Right lobe of liver (tissue), 6 donors: Measurements from ENCODE around the gene RGS1. TPM values are rescaled to one million over a fixed set of nuclear protein-coding genes. Genes with fewer than 3 reads are reported as not detected.

ENCODE experiments used
- ATAC-seq, 4 donors: fragments of 200-7000 bp; cut with Tn5 transposase; one replicate each; pipeline ENCODE4 v1.9.1; 2020; ENCODE audit warnings: mild to moderate bottlenecking in 4 of 4, moderate library complexity in 4 of 4
- DNase-seq, 3 donors: peaks; one replicate each; pipeline ENCODE4 v3.0.0-alpha.2; 2020
- H3K27ac ChIP-seq, 3 donors: fragments of 200-600 bp; one replicate each; pipeline ENCODE4 v1.8.0; 2022
- H3K27me3 ChIP-seq, 2 donors: fragments of 200-600 bp; one replicate each; pipeline ENCODE4 v1.8.0; 2022
- H3K36me3 ChIP-seq, 4 donors: fragments of 200-600 bp; sonication (generic) in 1 of 4; one replicate each; pipeline versions ENCODE4 v1.5.1 to v1.8.0; 2017 to 2022; ENCODE audit warnings: control low read depth in 1 of 4
- H3K4me1 ChIP-seq, 4 donors: fragments of 200-600 bp; sonication (generic) in 1 of 4; one replicate each; pipeline versions ENCODE4 v1.5.1 to v1.8.0; 2017 to 2022; ENCODE audit warnings: control low read depth in 1 of 4
- H3K4me3 ChIP-seq, 3 donors: fragments of 200-600 bp; one replicate each; pipeline ENCODE4 v1.8.0; 2022
- H3K9me3 ChIP-seq, 4 donors: fragments of 200-600 bp; sonication (generic) in 1 of 4; one replicate each; pipeline versions ENCODE4 v1.5.1 to v1.8.0; 2017 to 2022; ENCODE audit warnings: control low read depth in 1 of 4
- CTCF ChIP-seq, 4 donors: fragments of 200-600 bp in 3 of 4; fragments of 450-650 bp in 1 of 4; IDR thresholded peaks; one replicate each; pipeline versions ENCODE4 v1.5.1 to v1.8.0; 2016 to 2022; ENCODE audit warnings: antibody characterized with exemption in 4 of 4, mild to moderate bottlenecking in 2 of 4
- POLR2A ChIP-seq: fragments of 450-650 bp; IDR thresholded peaks from one replicate; pipeline ENCODE4 v1.6.1; 2017; ENCODE audit warnings: antibody characterized with exemption, mild to moderate bottlenecking
- WGBS: methylation state at CpG from one replicate; pipeline ENCODE4 v1.1.6; 2018; ENCODE audit warnings: low coverage, low lambda C conversion rate; ENCODE audit not compliant: insufficient coverage; ENCODE audit errors: missing lambda C conversion rate; 5-methylcytosine and 5-hydroxymethylcytosine counted together
- intact Hi-C, 2 donors: fragments of 100-400 bp; cut with DNase I; formaldehyde crosslinking; loops; one replicate each; pipeline versions ENCODE4 v1.11.2 to v1.14.1; 2022
- total RNA-seq, 6 experiments: library from RNA; depleted of rRNA in 2 of 6; stranded (reverse); fragments of >200 nt in 2 of 6; fragmentation: NEBNext Ultra II Directional in 3 of 6; extraction: Animal tissue kit (Norgen Biotek cat#: 25700) in 3 of 6; gene quantifications; one replicate each; pipeline versions ENCODE4 v1.1.0 to v1.2.4, GENCODE V29; 2016 to 2023
- donor health status: DM: no; HTN: yes; CAD: no.
- donor health status: DM: no; HTN: no; CAD: no.
- donor health status: DM: no; HTN: no; CAD: no.
- donor health status: DM: no; HTN: yes; CAD: no.
- donor health status: DM: no; HTN: yes; CAD: no.

The RGS1 gene
- total RNA-seq, 6 experiments from 2014 or later = 2.6 to 29.8 (median 9.5) TPM

- WGBS = 85% methylated on average over 5 of the region's 5 CpGs
Observed at GRCh38 chr1:192627901-192628300, 52.3 kb downstream of the RGS1 start.

DNA sequence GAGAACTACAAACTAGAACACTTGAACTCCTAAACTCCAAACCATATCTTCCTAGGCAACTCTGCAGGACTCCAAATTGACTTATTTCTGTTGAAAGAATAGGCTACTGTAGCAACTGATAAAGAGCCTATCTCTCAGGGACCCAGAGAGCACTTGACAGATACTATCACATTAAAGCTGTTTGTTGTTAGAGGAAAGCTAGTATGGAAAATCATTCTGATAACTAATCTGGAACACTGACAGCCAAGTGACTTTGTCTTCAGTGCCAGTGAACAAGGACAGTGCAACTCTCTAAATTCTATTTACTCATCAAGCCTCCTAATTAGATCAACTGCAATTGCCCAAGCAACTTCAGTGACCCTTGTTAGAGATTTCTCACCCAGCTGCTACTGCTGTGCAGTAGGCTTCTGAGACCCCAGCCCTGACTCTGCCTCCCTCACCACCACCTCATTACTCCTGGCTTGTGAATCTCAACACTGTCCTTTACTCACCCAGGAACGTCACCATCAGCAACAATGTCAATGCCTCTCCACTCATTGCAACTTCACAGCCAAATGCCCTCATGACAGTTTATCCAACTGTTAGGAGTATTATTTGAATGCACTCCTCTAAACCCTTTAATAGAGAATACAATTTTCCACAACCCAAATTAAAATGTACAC, 53.0 kb downstream of the RGS1 start:
- no peaks in the 10 kb centered on the region for H3K27me3 ChIP-seq
- H3K36me3 ChIP-seq = no peaks in the 10 kb centered on the region
- intact Hi-C loops = no loop called here
- H3K9me3 ChIP-seq = no peaks in the 10 kb centered on the region
- no peak overlapping the region for H3K4me3 ChIP-seq
- TF ChIP-seq CTCF (IDR thresholded peaks at IDR 0.05) (no peak), POLR2A (no peak)
- no CpG with 5 or more reads among the region's 1 CpG for WGBS
- DNase-seq (no peak), ATAC-seq (no peak)
- H3K27ac ChIP-seq = no peak overlapping the region
- H3K4me1 ChIP-seq = peaks cover 0 to 37% (median 6%) of the 10 kb centered on the region in 4 donors

More at GRCh38 chr1:192627901-192628300, 52.3 kb downstream of the RGS1 start:
- no peaks in the 10 kb centered on the region for H3K27me3 ChIP-seq
- DNase-seq (no peak), ATAC-seq (no peak)
- no peak overlapping the region for H3K4me3 ChIP-seq
- no peak overlapping the region for H3K27ac ChIP-seq
- intact Hi-C loops = no loop called here
- no peak for TF ChIP-seq CTCF (IDR thresholded peaks at IDR 0.05)
- TF ChIP-seq POLR2A = no peak
- peaks cover 0 to 33% (median 6%) of the 10 kb centered on the region in 4 donors for H3K4me1 ChIP-seq
- H3K9me3 ChIP-seq = no peaks in the 10 kb centered on the region
- H3K36me3 ChIP-seq = no peaks in the 10 kb centered on the region

DNA sequence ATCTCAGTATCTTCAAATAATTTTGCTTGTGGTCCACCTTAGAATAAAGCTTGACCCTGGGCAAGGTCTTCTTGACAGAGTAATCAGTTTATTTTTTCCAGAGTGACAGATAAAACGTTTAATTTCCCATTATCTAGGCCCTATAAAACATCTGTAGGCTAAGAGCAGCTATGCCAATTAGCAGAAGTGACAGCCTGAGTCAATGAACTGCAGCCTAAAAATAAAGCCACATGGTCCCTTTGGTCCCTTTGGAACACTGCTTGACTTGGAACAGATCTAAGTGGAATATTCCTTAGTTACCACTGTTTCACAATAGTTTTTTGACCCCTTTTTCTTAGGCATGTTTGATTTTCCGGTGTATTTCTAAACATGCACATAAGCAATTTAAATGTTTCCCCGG, 54.0 kb downstream of the RGS1 start:
- DNase-seq (no peak), ATAC-seq (peak; percentile 76 to 92 (median 86))
- no peaks in the 10 kb centered on the region for H3K9me3 ChIP-seq
- TF ChIP-seq POLR2A (no peak), CTCF (IDR thresholded peaks at IDR 0.05) (no peak)
- H3K4me1 ChIP-seq = peaks cover 0 to 37% (median 6%) of the 10 kb centered on the region in 4 donors
- 10% methylated on average over 3 of the region's 3 CpGs for WGBS
- no peaks in the 10 kb centered on the region for H3K27me3 ChIP-seq
- H3K27ac ChIP-seq = peak overlapping the region in 1 of 3 donors; percentile 18
- no peaks in the 10 kb centered on the region for H3K36me3 ChIP-seq
- intact Hi-C loops = no loop called here
- no peak overlapping the region for H3K4me3 ChIP-seq

Other genes with a start within 250 kb of the RGS1 start
- not detected for gene RGS13, start 60.4 kb downstream of the RGS1 start, total RNA-seq
- gene RGS2, start 233.3 kb downstream of the RGS1 start, total RNA-seq = 10 to 100 TPM in 1 of 6 experiments, 1 to 10 TPM in 5; 2.5 to 10.9 (median 5.2) TPM